Neural crest cell (in vitro differentiated cells): ENCODE measurements around the gene IL4R. TPM values are rescaled to one million over a fixed set of nuclear protein-coding genes. Genes with fewer than 3 reads are reported as not detected.

Experiments
- DNase-seq: peaks from one replicate; pipeline ENCODE4 v3.0.0; 2021; ENCODE audit warnings: low read depth, mixed read lengths, low spot score
- H3K27ac Mint-ChIP-seq: one replicate; pipeline ENCODE4 v1.8.0; 2021; ENCODE audit warnings: mild to moderate bottlenecking, mixed read lengths; ENCODE audit not compliant: unreplicated experiment
- H3K27me3 Mint-ChIP-seq: 2 replicates; pipeline ENCODE4 v1.8.0; 2021; ENCODE audit warnings: low read depth, mild to moderate bottlenecking, mixed read lengths
- H3K36me3 Mint-ChIP-seq: 2 replicates; pipeline ENCODE4 v1.8.0; 2021; ENCODE audit warnings: low read depth, mild to moderate bottlenecking, mixed read lengths
- H3K4me1 Mint-ChIP-seq: 2 replicates; pipeline ENCODE4 v1.8.0; 2021; ENCODE audit warnings: mixed read lengths
- H3K4me3 Mint-ChIP-seq: one replicate; pipeline ENCODE4 v1.8.0; 2021; ENCODE audit warnings: mild to moderate bottlenecking, mixed read lengths
- H3K9me3 Mint-ChIP-seq: 2 replicates; pipeline ENCODE4 v1.8.0; 2021; ENCODE audit warnings: mixed read lengths
- CTCF ChIP-seq: fragments of 200-600 bp; sonication (generic); conservative IDR thresholded peaks from 2 replicates; pipeline ENCODE4 v1.5.0; 2021; ENCODE audit warnings: antibody characterized with exemption, mild to moderate bottlenecking
- total RNA-seq: library from RNA; stranded (reverse); gene quantifications from 2 replicates; pipeline ENCODE4 v1.2.1, GENCODE V29; 2021

The IL4R gene
- total RNA-seq, 1 donor from 2014 or later = 11.2 TPM

GRCh38 chr16:27345201-27345600 is 31.4 kb downstream of the IL4R start:
- H3K4me1 Mint-ChIP-seq = peaks cover 10% of the 10 kb centered on the region

GRCh38 chr16:27346819-27347218 is 33.0 kb downstream of the IL4R start:
- no peak for DNase-seq
- peaks cover 10% of the 10 kb centered on the region for H3K36me3 Mint-ChIP-seq
- no peak overlapping the region for H3K27ac Mint-ChIP-seq
- no peak for TF ChIP-seq CTCF
- peaks cover 10% of the 10 kb centered on the region for H3K4me1 Mint-ChIP-seq
- no peak overlapping the region for H3K4me3 Mint-ChIP-seq
- H3K27me3 Mint-ChIP-seq = no peaks in the 10 kb centered on the region
- H3K9me3 Mint-ChIP-seq = no peaks in the 10 kb centered on the region

More at GRCh38 chr16:27345201-27345600, 31.4 kb downstream of the IL4R start:
- Mint-ChIP-seq H3K27me3 (no peaks in the 10 kb centered on the region), H3K9me3 (no peaks in the 10 kb centered on the region), H3K36me3 (peaks cover 8% of the 10 kb centered on the region), H3K4me3 (no peak overlapping the region), H3K27ac (no peak overlapping the region)
- no peak for DNase-seq
- TF ChIP-seq CTCF = no peak

GRCh38 chr16:27347930-27348685 is 34.3 kb downstream of the IL4R start:
- H3K27me3 Mint-ChIP-seq = no peaks in the 10 kb centered on the region
- H3K4me3 Mint-ChIP-seq = no peak overlapping the region
- H3K36me3 Mint-ChIP-seq = peaks cover 3% of the 10 kb centered on the region
- TF ChIP-seq CTCF = no peak
- no peak overlapping the region for H3K27ac Mint-ChIP-seq
- no peak for DNase-seq
- peaks cover 10% of the 10 kb centered on the region for H3K4me1 Mint-ChIP-seq
- no peaks in the 10 kb centered on the region for H3K9me3 Mint-ChIP-seq

GRCh38 chr16:27349276-27349675 is 35.5 kb downstream of the IL4R start:
- no peak for TF ChIP-seq CTCF
- Mint-ChIP-seq H3K9me3 (no peaks in the 10 kb centered on the region), H3K4me1 (peaks cover 10% of the 10 kb centered on the region), H3K27ac (no peak overlapping the region), H3K4me3 (no peak overlapping the region), H3K27me3 (no peaks in the 10 kb centered on the region), H3K36me3 (peaks cover 5% of the 10 kb centered on the region)
- no peak for DNase-seq

GRCh38 chr16:27350006-27350405 is 36.2 kb downstream of the IL4R start:
- DNase-seq = no peak
- Mint-ChIP-seq H3K36me3 (peaks cover 8% of the 10 kb centered on the region), H3K4me1 (peaks cover 10% of the 10 kb centered on the region), H3K9me3 (no peaks in the 10 kb centered on the region), H3K27ac (no peak overlapping the region), H3K27me3 (no peaks in the 10 kb centered on the region), H3K4me3 (no peak overlapping the region)
- TF ChIP-seq CTCF = no peak
